GM18502 (cell line): Measurements from ENCODE around the gene CYB5A.

Source experiments
- ATAC-seq: cut with Tn5 transposase; IDR thresholded peaks from one replicate; pipeline ENCODE4 v1.9.1; 2021; ENCODE audit warnings: mild to moderate bottlenecking; ENCODE audit not compliant: unreplicated experiment, poor library complexity

CYB5A gene

GRCh38 chr18:74281011-74281979, 10.5 kb downstream of the CYB5A start:
- no peak for ATAC-seq

GRCh38 chr18:74278983-74279382, 12.8 kb downstream of the CYB5A start:
- no peak for ATAC-seq

- no peak for ATAC-seq
These were observed 13.7 kb downstream of the CYB5A start for GRCh38 chr18:74278058-74278457.

- no peak for ATAC-seq
These were observed 14.5 kb downstream of the CYB5A start for GRCh38 chr18:74277296-74277695.

- no peak for ATAC-seq
These were observed 15.2 kb downstream of the CYB5A start for GRCh38 chr18:74276609-74277008.

GRCh38 chr18:74275736-74276135, 16.0 kb downstream of the CYB5A start:
- ATAC-seq = no peak

- no peak for ATAC-seq
These were observed 17.1 kb downstream of the CYB5A start for GRCh38 chr18:74274700-74275099.

GRCh38 chr18:74273394-74273793, 18.4 kb downstream of the CYB5A start:
- no peak for ATAC-seq

GRCh38 chr18:74271635-74272034, 20.1 kb downstream of the CYB5A start:
- no peak for ATAC-seq

GRCh38 chr18:74268933-74269620, 22.7 kb downstream of the CYB5A start:
- ATAC-seq = no peak

GRCh38 chr18:74268175-74268574, 23.6 kb downstream of the CYB5A start:
- no peak for ATAC-seq

GRCh38 chr18:74266161-74266560, 25.6 kb downstream of the CYB5A start:
- ATAC-seq = no peak

GRCh38 chr18:74265546-74266098, 26.1 kb downstream of the CYB5A start:
- no peak for ATAC-seq

GRCh38 chr18:74264303-74265020, 27.3 kb downstream of the CYB5A start:
- ATAC-seq = peak; percentile 100

- ATAC-seq = no peak
These were observed 30.6 kb downstream of the CYB5A start for GRCh38 chr18:74261053-74261713.

GRCh38 chr18:74259347-74259746, 32.4 kb downstream of the CYB5A start:
- no peak for ATAC-seq

- ATAC-seq = no peak
These were observed 34.7 kb downstream of the CYB5A start for GRCh38 chr18:74257083-74257482.

- no peak for ATAC-seq
These were observed 35.6 kb downstream of the CYB5A start for GRCh38 chr18:74256190-74256589.

- no peak for ATAC-seq
These were observed 36.6 kb downstream of the CYB5A start for GRCh38 chr18:74255131-74255616.

GRCh38 chr18:74252039-74252395, 39.7 kb downstream of the CYB5A start:
- no peak for ATAC-seq
